Transverse colon (tissue), 4 donors: ENCODE results near the gene EYS. TPM values are rescaled to one million over a fixed set of nuclear protein-coding genes. Genes with fewer than 3 reads are reported as not detected.

Experiments
- DNase-seq: peaks from one replicate; pipeline ENCODE4 v3.0.0-alpha.2; 2019
- H3K27ac ChIP-seq, 4 donors: fragments of 200-600 bp; sonication (generic); 2 replicates each; pipeline ENCODE4 v1.5.1; 2016 to 2018; ENCODE audit warnings: inconsistent platforms in 4 of 4
- H3K27me3 ChIP-seq: fragments of 200-600 bp; sonication (generic); 2 replicates; pipeline ENCODE4 v1.5.1; 2017; ENCODE audit warnings: inconsistent platforms
- H3K36me3 ChIP-seq, 4 donors: fragments of 200-600 bp; sonication (generic); 2 replicates each; pipeline ENCODE4 v1.5.1; 2017 to 2019; ENCODE audit warnings: inconsistent platforms in 4 of 4
- H3K4me1 ChIP-seq, 4 donors: fragments of 200-600 bp; sonication (generic); 2 replicates each; pipeline ENCODE4 v1.5.1; 2017 to 2020; ENCODE audit warnings: inconsistent platforms in 4 of 4
- H3K4me3 ChIP-seq, 4 donors: fragments of 200-600 bp; sonication (generic); 1 replicate in 1 of 4; 2 replicates in 3 of 4; pipeline versions ENCODE4 v1.5.1 to v1.6.1; 2017 to 2019; ENCODE audit warnings: inconsistent platforms in 4 of 4
- H3K9me3 ChIP-seq, 2 donors: fragments of 200-600 bp; sonication (generic); 2 replicates each; pipeline ENCODE4 v1.5.1; 2017 to 2019; ENCODE audit warnings: inconsistent platforms in 2 of 2
- EP300 ChIP-seq: sonication (generic); formaldehyde crosslinking; IDR thresholded peaks from one replicate; pipeline ENCODE4 v1.6.1; 2017; ENCODE audit warnings: antibody characterized with exemption, low read depth
- POLR2A ChIP-seq: fragments of 450-650 bp; IDR thresholded peaks from one replicate; pipeline ENCODE4 v1.6.1; 2016; ENCODE audit warnings: antibody characterized with exemption, mild to moderate bottlenecking, moderate library complexity
- POLR2AphosphoS5 ChIP-seq, 3 donors: sonication (generic); formaldehyde crosslinking; IDR thresholded peaks; one replicate each; pipeline ENCODE4 v1.6.1; 2016; ENCODE audit warnings: antibody characterized with exemption in 3 of 3
- WGBS, 2 donors: methylation state at CpG; one replicate each; pipeline ENCODE4 v1.1.5; 2018; ENCODE audit warnings: low coverage in 1 of 2; 5-methylcytosine and 5-hydroxymethylcytosine counted together
- in situ Hi-C, 4 donors: fragments of 200-750 bp; cut with MboI; loops; one replicate each; pipeline versions ENCODE4 v1.15.0 to v1.15.1; 2017; ENCODE audit warnings: low sequenced_read_pairs in 3 of 4, low pct_ligation_motif_present in 1 of 4, low pct_unique_long_range_greater_than_20kb in 1 of 4
- intact Hi-C: fragments of 100-400 bp; cut with DNase I; formaldehyde crosslinking; loops from one replicate; pipeline ENCODE4 v1.15.1; 2023; ENCODE audit warnings: low total_unique reads
- total RNA-seq, 4 donors: library from RNA; depleted of rRNA; stranded (reverse); fragments of >200 nt; gene quantifications; one replicate each; pipeline ENCODE4 v1.1.0, GENCODE V29; 2016
- TF ChIP-seq, protein P1 (sequence below), 5 experiments: fragments of 200-600 bp in 3 of 5; fragments of 450-650 bp in 2 of 5; sonication (generic) in 3 of 5; IDR thresholded peaks; 1 replicate in 2 of 5; 2 replicates in 3 of 5; pipeline ENCODE4 v1.5.1; 2016 to 2017; ENCODE audit warnings: antibody characterized with exemption in 5 of 5, inconsistent platforms in 3 of 5, mild to moderate bottlenecking in 2 of 5, moderate library complexity in 1 of 5

EYS gene
- total RNA-seq, 4 donors from 2014 or later, result 0.41 TPM; not detected in 3

DNA sequence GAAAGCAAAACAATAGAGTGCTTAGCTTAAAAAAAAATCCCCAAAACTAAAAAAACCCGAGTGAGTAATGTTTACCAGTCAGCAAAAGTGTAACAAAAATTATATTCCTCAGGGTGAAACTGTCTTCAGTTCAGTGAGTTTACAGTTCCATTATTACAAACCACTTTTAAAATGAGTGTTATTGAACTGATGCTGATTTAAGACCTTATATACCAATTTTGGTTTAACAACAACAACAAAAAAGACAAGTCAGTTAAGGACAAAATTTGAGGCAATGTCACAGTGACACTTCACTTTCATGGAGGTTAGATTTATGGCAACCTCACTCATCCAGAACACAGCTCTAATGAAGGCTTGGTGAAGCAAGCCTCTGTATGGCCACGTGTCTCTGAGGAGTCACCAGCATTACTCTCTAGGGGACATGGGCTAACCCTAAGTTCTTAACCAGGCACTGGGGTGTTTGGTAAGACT is 1440.6 kb downstream of the EYS start:
- intact Hi-C loops (no loop called here), in situ Hi-C loops (no loop called here)
- no peak overlapping the region for H3K27ac ChIP-seq
- no peaks in the 10 kb centered on the region for H3K27me3 ChIP-seq
- H3K9me3 ChIP-seq, result no peaks in the 10 kb centered on the region
- WGBS, 2 donors, result 49 to 66% methylated on average over 2 of the region's 2 CpGs
- no peaks in the 10 kb centered on the region for H3K4me1 ChIP-seq
- H3K4me3 ChIP-seq, result no peak overlapping the region
- TF ChIP-seq POLR2AphosphoS5 (IDR thresholded peaks at IDR 0.05) (no peak), POLR2A (no peak), EP300 (no peak)
- TF ChIP-seq, protein P1, sequence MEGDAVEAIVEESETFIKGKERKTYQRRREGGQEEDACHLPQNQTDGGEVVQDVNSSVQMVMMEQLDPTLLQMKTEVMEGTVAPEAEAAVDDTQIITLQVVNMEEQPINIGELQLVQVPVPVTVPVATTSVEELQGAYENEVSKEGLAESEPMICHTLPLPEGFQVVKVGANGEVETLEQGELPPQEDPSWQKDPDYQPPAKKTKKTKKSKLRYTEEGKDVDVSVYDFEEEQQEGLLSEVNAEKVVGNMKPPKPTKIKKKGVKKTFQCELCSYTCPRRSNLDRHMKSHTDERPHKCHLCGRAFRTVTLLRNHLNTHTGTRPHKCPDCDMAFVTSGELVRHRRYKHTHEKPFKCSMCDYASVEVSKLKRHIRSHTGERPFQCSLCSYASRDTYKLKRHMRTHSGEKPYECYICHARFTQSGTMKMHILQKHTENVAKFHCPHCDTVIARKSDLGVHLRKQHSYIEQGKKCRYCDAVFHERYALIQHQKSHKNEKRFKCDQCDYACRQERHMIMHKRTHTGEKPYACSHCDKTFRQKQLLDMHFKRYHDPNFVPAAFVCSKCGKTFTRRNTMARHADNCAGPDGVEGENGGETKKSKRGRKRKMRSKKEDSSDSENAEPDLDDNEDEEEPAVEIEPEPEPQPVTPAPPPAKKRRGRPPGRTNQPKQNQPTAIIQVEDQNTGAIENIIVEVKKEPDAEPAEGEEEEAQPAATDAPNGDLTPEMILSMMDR (IDR thresholded peaks at IDR 0.05), result no peak
- DNase-seq, result no peak
- H3K36me3 ChIP-seq, result no peaks in the 10 kb centered on the region

DNA sequence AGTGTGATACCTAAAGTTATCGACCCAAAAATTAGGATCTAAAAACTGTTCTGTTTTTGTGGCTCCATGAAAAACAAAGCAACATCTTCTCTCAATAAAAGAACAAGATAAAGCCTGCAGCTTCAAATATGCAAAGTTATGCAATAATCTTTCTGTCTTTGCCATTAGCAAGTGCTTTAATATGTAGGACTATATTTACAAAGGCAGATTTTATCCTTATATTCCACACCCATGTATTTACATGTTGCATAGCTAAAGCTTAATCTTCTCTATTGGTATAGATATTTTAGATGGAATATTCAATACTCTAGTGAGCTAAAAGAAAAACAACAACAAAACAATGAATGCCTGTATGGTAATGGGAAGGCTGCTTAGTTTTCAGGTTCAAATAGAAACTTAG is 1443.2 kb downstream of the EYS start:
- H3K9me3 ChIP-seq, result no peaks in the 10 kb centered on the region
- H3K27me3 ChIP-seq, result no peaks in the 10 kb centered on the region
- no peaks in the 10 kb centered on the region for H3K4me1 ChIP-seq
- H3K27ac ChIP-seq, result no peak overlapping the region
- H3K36me3 ChIP-seq, result no peaks in the 10 kb centered on the region
- intact Hi-C loops (no loop called here), in situ Hi-C loops (no loop called here)
- TF ChIP-seq POLR2A (no peak), POLR2AphosphoS5 (IDR thresholded peaks at IDR 0.05) (no peak), EP300 (no peak)
- TF ChIP-seq, protein P1 (IDR thresholded peaks at IDR 0.05), result no peak
- no peak overlapping the region for H3K4me3 ChIP-seq
- no peak for DNase-seq
- 86% methylated on average over 1 of the region's 1 CpG for WGBS, 2 donors

DNA sequence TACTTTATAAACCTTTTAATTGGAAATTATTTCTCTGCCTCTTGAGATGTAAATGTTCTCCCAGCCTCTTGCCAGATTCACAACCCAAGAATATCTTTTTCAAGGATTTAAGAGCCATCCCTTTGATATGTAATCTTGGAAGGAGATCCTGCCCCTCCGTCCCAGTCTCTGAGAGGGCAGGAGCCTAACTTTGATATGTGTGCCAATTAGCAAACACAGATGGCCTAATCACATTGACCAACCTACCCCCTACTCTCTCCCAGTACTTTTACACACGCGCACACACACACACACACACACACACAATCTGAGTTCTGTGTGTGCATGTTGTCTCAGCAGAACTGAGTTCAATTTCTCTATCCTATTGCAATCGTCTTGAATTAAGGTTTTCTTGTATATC is 1447.7 kb downstream of the EYS start:
- Histone ChIP-seq H3K9me3 (no peaks in the 10 kb centered on the region), H3K4me3 (no peak overlapping the region), H3K4me1 (no peaks in the 10 kb centered on the region), H3K36me3 (no peaks in the 10 kb centered on the region), H3K27ac (no peak overlapping the region), H3K27me3 (no peaks in the 10 kb centered on the region)
- no peak for DNase-seq
- intact Hi-C loops (no loop called here), in situ Hi-C loops (no loop called here)
- no peak for TF ChIP-seq POLR2A
- TF ChIP-seq EP300, result no peak
- TF ChIP-seq, protein P1 (IDR thresholded peaks at IDR 0.05), result no peak
- no peak for TF ChIP-seq POLR2AphosphoS5 (IDR thresholded peaks at IDR 0.05)
- WGBS, 2 donors, result 71 to 88% methylated on average over 4 of the region's 4 CpGs

DNA sequence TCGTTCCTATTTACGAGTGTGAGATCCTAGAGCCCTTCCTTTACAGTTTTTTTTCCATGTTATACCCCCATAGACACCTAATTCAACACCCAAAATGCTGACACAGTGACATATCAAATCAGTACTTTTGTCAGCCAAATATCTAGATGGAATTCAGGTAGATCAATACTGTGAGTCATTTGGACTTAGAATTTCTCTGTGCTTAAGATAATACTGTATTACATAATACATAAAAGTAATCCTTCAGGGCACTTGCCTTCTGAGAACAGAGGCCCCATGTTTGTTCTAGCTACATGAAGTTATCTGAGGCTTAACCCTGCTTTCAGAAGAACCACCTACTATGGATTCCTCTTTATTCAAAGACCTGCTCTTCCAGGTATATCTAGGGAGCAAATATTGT is 1448.3 kb downstream of the EYS start:
- in situ Hi-C loops, result no loop called here
- no peak for DNase-seq
- TF ChIP-seq EP300, result no peak
- no peak for TF ChIP-seq POLR2A
- TF ChIP-seq, protein P1 (IDR thresholded peaks at IDR 0.05), result no peak
- no peak for TF ChIP-seq POLR2AphosphoS5 (IDR thresholded peaks at IDR 0.05)
- H3K27me3 ChIP-seq, result no peaks in the 10 kb centered on the region
- intact Hi-C loops, result no loop called here
- H3K36me3 ChIP-seq, result no peaks in the 10 kb centered on the region
- H3K27ac ChIP-seq, result no peak overlapping the region
- H3K4me3 ChIP-seq, result no peak overlapping the region
- WGBS, 2 donors, result 33 to 44% methylated on average over 2 of the region's 2 CpGs
- H3K9me3 ChIP-seq, result no peaks in the 10 kb centered on the region
- H3K4me1 ChIP-seq, result no peaks in the 10 kb centered on the region
